GM12878 (cell line): ENCODE measurements around the gene TGM2. TPM values are rescaled to one million over a fixed set of nuclear protein-coding genes. Genes with fewer than 3 reads are reported as not detected.

ENCODE experiments used
- ATAC-seq: fragments of 200-7000 bp; cut with Tn5 transposase; 3 replicates; pipeline ENCODE4 v1.9.1; 2020; ENCODE audit warnings: mild to moderate bottlenecking, moderate library complexity
- BruUV-seq: library from RNA; stranded (reverse); fragments of 400-500 nt; replicated peaks from 2 replicates; lab custom pipeline; 2021; lab: Mats Ljungman, UMichigan
- CTCF ChIA-PET: fragments of 300-600 bp; sonication (Branson Sonifier 250); formaldehyde crosslinking; extraction: SDS; loops from one replicate; lab custom pipeline; 2021; ENCODE audit warnings: inconsistent platforms; lab: Yijun Ruan, JAX
- POLR2A ChIA-PET: fragments of 350-600 bp; formaldehyde crosslinking; extraction: SDS; loops from one replicate; lab custom pipeline; 2021; ENCODE audit warnings: inconsistent platforms; lab: Charles Lee
- RAD21 ChIA-PET: fragments of 300-600 bp; sonication (Branson Sonifier 250); formaldehyde crosslinking; loops from one replicate; lab custom pipeline; 2023; ENCODE audit warnings: antibody characterized with exemption; ENCODE audit not compliant: unreplicated experiment; lab: Charles Lee
- SMC1A ChIA-PET: fragments of 300-600 bp; sonication (Branson Sonifier 250); formaldehyde crosslinking; loops from one replicate; lab custom pipeline; 2023; ENCODE audit not compliant: unreplicated experiment, uncharacterized antibody; lab: Charles Lee
- DNase-seq: peaks from one replicate; pipeline ENCODE4 v3.0.0-alpha.2; 2011; ENCODE audit warnings: low read depth, low spot score
- FAIRE-seq: peaks from 3 replicates; lab custom pipeline; 2011; peaks lifted over from hg19 to GRCh38; lab: Jason Lieb, UNC
- H2AFZ ChIP-seq: 2 replicates; pipeline ENCODE4 v1.6.0; 2011; ENCODE audit warnings: low read depth, low read length, control low read depth; ENCODE audit not compliant: control insufficient read depth
- H3K27ac ChIP-seq: 2 replicates; pipeline ENCODE4 v1.5.1; 2011; ENCODE audit warnings: control low read depth; ENCODE audit not compliant: control insufficient read depth, insufficient read depth
- H3K27me3 ChIP-seq, 2 experiments: replicated peaks in 1 of 2; 2 replicates each; pipeline versions ENCODE4 v1.6.0 to v1.6.1; 2011; ENCODE audit warnings: low read length in 1 of 2; ENCODE audit not compliant: control insufficient read depth in 2 of 2, insufficient read depth in 2 of 2
- H3K36me3 ChIP-seq, 2 experiments: 2 replicates each; pipeline ENCODE4 v1.5.1; 2011; ENCODE audit warnings: low read length in 1 of 2; ENCODE audit not compliant: control insufficient read depth in 2 of 2, insufficient read depth in 2 of 2
- H3K4me1 ChIP-seq: 2 replicates; pipeline ENCODE4 v1.6.1; 2011; ENCODE audit warnings: mild to moderate bottlenecking, low read length, moderate library complexity, mixed read lengths; ENCODE audit not compliant: control insufficient read depth, insufficient read depth
- H3K4me2 ChIP-seq: 2 replicates; pipeline ENCODE4 v1.6.0; 2011; ENCODE audit warnings: control low read depth; ENCODE audit not compliant: control insufficient read depth, insufficient read depth
- H3K4me3 ChIP-seq: fragments of 200-600 bp; sonication (generic); 2 replicates; pipeline ENCODE4 v1.5.1; 2016
- H3K79me2 ChIP-seq: 2 replicates; pipeline ENCODE4 v1.6.0; 2011; ENCODE audit warnings: low read length; ENCODE audit not compliant: control insufficient read depth, insufficient read depth
- H3K9ac ChIP-seq: 2 replicates; pipeline ENCODE4 v1.8.0; 2011; ENCODE audit warnings: low read length, control low read depth, mixed read lengths; ENCODE audit not compliant: control insufficient read depth, insufficient read depth
- H3K9me3 ChIP-seq: replicated peaks from 3 replicates; pipeline ENCODE4 v1.5.1; 2011; ENCODE audit warnings: mild to moderate bottlenecking, low read length; ENCODE audit not compliant: control insufficient read depth, insufficient read depth
- H4K20me1 ChIP-seq: 2 replicates; pipeline ENCODE4 v1.6.0; 2011; ENCODE audit not compliant: control insufficient read depth, insufficient read depth
- BRCA1 ChIP-seq: IDR thresholded peaks from 2 replicates; pipeline ENCODE4 v1.6.1; 2011; ENCODE audit warnings: low read depth, low read length, improper control_type of control experiment
- FOXM1 ChIP-seq: IDR thresholded peaks from 2 replicates; pipeline ENCODE4 v1.6.1; 2012; ENCODE audit warnings: low read depth, mild to moderate bottlenecking, inconsistent platforms, low read length, moderate library complexity
- KAT2A ChIP-seq: conservative IDR thresholded peaks from 2 replicates; pipeline ENCODE4 v1.6.1; 2011; ENCODE audit warnings: low read depth, low read length; ENCODE audit not compliant: control insufficient read depth
- MTA3 ChIP-seq: IDR thresholded peaks from 2 replicates; pipeline ENCODE4 v1.6.1; 2012; ENCODE audit warnings: low read length, inconsistent platforms, borderline replicate concordance
- PAX5 ChIP-seq: IDR thresholded peaks from 2 replicates; pipeline ENCODE4 v1.6.1; 2011; ENCODE audit warnings: low read depth, low read length, borderline replicate concordance
- RAD51 ChIP-seq: fragments of 450-650 bp; IDR thresholded peaks from 2 replicates; pipeline ENCODE4 v1.6.1; 2016; ENCODE audit warnings: moderate library complexity, mild to moderate bottlenecking, inconsistent platforms
- SMARCA5 ChIP-seq: fragments of 450-650 bp; IDR thresholded peaks from 2 replicates; pipeline ENCODE4 v1.6.1; 2017; ENCODE audit warnings: mild to moderate bottlenecking
- SMC3 ChIP-seq: IDR thresholded peaks from 2 replicates; pipeline ENCODE4 v1.6.1; 2011; ENCODE audit warnings: low read length, improper control_type of control experiment, borderline replicate concordance
- WGBS: methylation state at CpG from one replicate; pipeline ENCODE4 v1.1.6; 2016; ENCODE audit warnings: low lambda C conversion rate; ENCODE audit not compliant: insufficient replicate concordance, insufficient coverage; ENCODE audit errors: missing lambda C conversion rate; 5-methylcytosine and 5-hydroxymethylcytosine counted together
- in situ Hi-C: fragments of 300-500 bp; cut with MboI; formaldehyde crosslinking; loops from 9 replicates; pipeline ENCODE4 v1.14.3; 2018; ENCODE audit warnings: mixed read lengths
- intact Hi-C: fragments of 100-400 bp; cut with micrococcal nuclease; formaldehyde crosslinking; loops from one replicate; pipeline ENCODE4 v1.14.2; 2022; ENCODE audit not compliant: unreplicated experiment
- polyA plus RNA-seq, 11 experiments: library from polyadenylated mRNA; depleted of rRNA in 4 of 11; unstranded in 6 of 11; stranded (reverse) in 5 of 11; fragments of >200 nt; fragmentation: Nextera tagmentation in 4 of 11; fragmentation: Illumina TruSeq in 1 of 11; extraction: Ambion mirVana in 4 of 11; extraction: Trizol in 1 of 11; gene quantifications; 1 replicate in 1 of 11; 2 replicates in 10 of 11; pipeline versions ENCODE4 v1.2.1 to v1.2.3, GENCODE V29; 2011 to 2016; ENCODE audit warnings: inconsistent platforms in 2 of 11, missing spikeins in 2 of 11, low read depth in 1 of 11
- total RNA-seq, 4 experiments: library from RNA; depleted of rRNA in 3 of 4; stranded (reverse); fragments of >200 nt in 3 of 4; fragmentation: Illumina TruSeq in 1 of 4; extraction: Trizol in 1 of 4; gene quantifications; 2 replicates each; pipeline versions ENCODE4 v1.2.1 to v1.2.3, GENCODE V29; 2013 to 2021
- TF ChIP-seq, protein P1 (sequence below), 3 experiments: IDR thresholded peaks in 2 of 3; conservative IDR thresholded peaks in 1 of 3; 2 replicates each; pipeline ENCODE4 v1.5.1; 2011; ENCODE audit warnings: low read depth in 3 of 3, low read length in 3 of 3, mild to moderate bottlenecking in 3 of 3, control low read depth in 2 of 3, moderate library complexity in 2 of 3, inconsistent platforms in 1 of 3, mixed read lengths in 1 of 3; ENCODE audit not compliant: control insufficient read depth in 2 of 3, insufficient read depth in 1 of 3; ENCODE audit errors: extremely low read depth in 1 of 3

Gene TGM2
- total and polyA plus RNA-seq, 10 of the 15 experiments (the other 5 are each of a cell fraction or from before 2014, with no cell fraction given) = 0.11 to 1.9 (median 0.51) TPM

GRCh38 chr20:38115205-38115604, 49.9 kb downstream of the TGM2 start:
- WGBS = 85% methylated on average over 1 of the region's 1 CpG
- ChIA-PET POLR2A (interaction anchor here (2.3 kb wide), 1 partner anchor 42 kb away, joined by 7 read pairs; no protein-coding TSS in a partner anchor), CTCF (interaction anchor here (0.7 to 8.4 kb wide), 14 partner anchors 8 to 106 kb away, joined by 3 to 131 read pairs (median 18); partner anchors contain the start of gene TGM2), RAD21 (interaction anchor here (1.4 to 6.9 kb wide), 7 partner anchors 8 to 106 kb away, joined by 4 to 88 read pairs (median 12); no protein-coding TSS in a partner anchor), SMC1A (interaction anchor here (0.8 to 7.0 kb wide), 8 partner anchors 8 to 57 kb away, joined by 3 to 105 read pairs (median 12); no protein-coding TSS in a partner anchor)
- intact Hi-C loops = no loop called here
- H3K4me1 ChIP-seq = 0 out of 2 replicates have a peak, but pooled peaks cover 3% of the 10 kb centered on the region
- H3K9ac ChIP-seq = no peak overlapping the region
- no peaks in the 10 kb centered on the region for H3K36me3 ChIP-seq
- no TSS peak for BruUV-seq
- no peak overlapping the region for H3K4me3 ChIP-seq
- no peaks in the 10 kb centered on the region for H4K20me1 ChIP-seq
- no peaks in the 10 kb centered on the region for H3K27me3 ChIP-seq
- no peak overlapping the region for H3K27ac ChIP-seq
- H3K4me2 ChIP-seq = no peak overlapping the region
- no peaks in the 10 kb centered on the region for H3K79me2 ChIP-seq
- in situ Hi-C loops = no loop called here
- DNase-seq (no peak), FAIRE-seq (no peak), ATAC-seq (0 out of 3 replicates have a peak, but pooled peaks have one; percentile 37)
- no peaks in the 10 kb centered on the region for H3K9me3 ChIP-seq
- no peak overlapping the region for H2AFZ ChIP-seq
- TF ChIP-seq RAD51 = no peak
- TF ChIP-seq, protein P1, sequence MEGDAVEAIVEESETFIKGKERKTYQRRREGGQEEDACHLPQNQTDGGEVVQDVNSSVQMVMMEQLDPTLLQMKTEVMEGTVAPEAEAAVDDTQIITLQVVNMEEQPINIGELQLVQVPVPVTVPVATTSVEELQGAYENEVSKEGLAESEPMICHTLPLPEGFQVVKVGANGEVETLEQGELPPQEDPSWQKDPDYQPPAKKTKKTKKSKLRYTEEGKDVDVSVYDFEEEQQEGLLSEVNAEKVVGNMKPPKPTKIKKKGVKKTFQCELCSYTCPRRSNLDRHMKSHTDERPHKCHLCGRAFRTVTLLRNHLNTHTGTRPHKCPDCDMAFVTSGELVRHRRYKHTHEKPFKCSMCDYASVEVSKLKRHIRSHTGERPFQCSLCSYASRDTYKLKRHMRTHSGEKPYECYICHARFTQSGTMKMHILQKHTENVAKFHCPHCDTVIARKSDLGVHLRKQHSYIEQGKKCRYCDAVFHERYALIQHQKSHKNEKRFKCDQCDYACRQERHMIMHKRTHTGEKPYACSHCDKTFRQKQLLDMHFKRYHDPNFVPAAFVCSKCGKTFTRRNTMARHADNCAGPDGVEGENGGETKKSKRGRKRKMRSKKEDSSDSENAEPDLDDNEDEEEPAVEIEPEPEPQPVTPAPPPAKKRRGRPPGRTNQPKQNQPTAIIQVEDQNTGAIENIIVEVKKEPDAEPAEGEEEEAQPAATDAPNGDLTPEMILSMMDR (IDR thresholded peaks at IDR 0.05 in 2 of 3, conservative IDR thresholded peaks at IDR 0.05 in 1 of 3; ENCODE audit: control insufficient read depth in 2 of 3, extremely low read depth in 1 of 3, insufficient read depth in 1 of 3, low read depth in 3 of 3, low read length in 3 of 3) = peak in 2 of 3 experiments; percentile 24 to 51; a peak in 4 of 6 replicates
- no peak for TF ChIP-seq BRCA1
- TF ChIP-seq PAX5 = peak; percentile 54; the same call in 1 of the 2 replicates
- no peak for TF ChIP-seq KAT2A
- TF ChIP-seq FOXM1 = no peak
- peak; percentile 52; the same call in 1 of the 2 replicates for TF ChIP-seq SMC3
- no peak for TF ChIP-seq MTA3
- no peak for TF ChIP-seq SMARCA5
